ENCODE data around the gene ATF3.
"Not testable (repeated sequence)": the region's sequence is repeated elsewhere in the genome, so short reads cannot be mapped to it uniquely, and the experiment has no call there.

The ATF3 gene

GRCh38 chr1:212629450-212630157, 21.0 kb downstream of the ATF3 start:
- no peak for DNase-seq

GRCh38 chr1:212630158-212630900, 21.8 kb downstream of the ATF3 start:
- peak; percentile 34 for DNase-seq

- DNase-seq = peak; percentile 9
Observed at GRCh38 chr1:212633161-212633560, 24.6 kb downstream of the ATF3 start.

GRCh38 chr1:212634252-212634651, 25.7 kb downstream of the ATF3 start:
- no peak for DNase-seq

- DNase-seq = no peak
Observed at GRCh38 chr1:212635141-212635631, 26.6 kb downstream of the ATF3 start.

- DNase-seq = no peak
Observed at GRCh38 chr1:212637902-212638301, 29.3 kb downstream of the ATF3 start.

- DNase-seq = no peak
Observed at GRCh38 chr1:212638492-212639151, 30.1 kb downstream of the ATF3 start.

GRCh38 chr1:212639524-212639923, 31.0 kb downstream of the ATF3 start:
- DNase-seq = not testable (repeated sequence)

GRCh38 chr1:212640223-212640878, 31.8 kb downstream of the ATF3 start:
- DNase-seq = no peak

GRCh38 chr1:212641956-212642355, 33.4 kb downstream of the ATF3 start:
- no peak for DNase-seq

GRCh38 chr1:212643877-212644276, 35.3 kb downstream of the ATF3 start:
- no peak for DNase-seq

GRCh38 chr1:212644866-212645545, 36.4 kb downstream of the ATF3 start:
- no peak for DNase-seq

- DNase-seq = no peak
Observed at GRCh38 chr1:212645546-212646543, 37.3 kb downstream of the ATF3 start.

- no peak for DNase-seq
Observed at GRCh38 chr1:212646588-212646987, 38.0 kb downstream of the ATF3 start.

GRCh38 chr1:212647004-212647403, 38.4 kb downstream of the ATF3 start:
- no peak for DNase-seq

- DNase-seq = no peak
Observed at GRCh38 chr1:212648431-212648830, 39.9 kb downstream of the ATF3 start.

- DNase-seq = no peak
Observed at GRCh38 chr1:212649020-212649419, 40.5 kb downstream of the ATF3 start.

GRCh38 chr1:212650228-212650627, 41.7 kb downstream of the ATF3 start:
- DNase-seq = no peak

- DNase-seq = no peak
Observed at GRCh38 chr1:212651521-212651920, 43.0 kb downstream of the ATF3 start.

GRCh38 chr1:212651977-212652376, 43.4 kb downstream of the ATF3 start:
- DNase-seq = no peak

- no peak for DNase-seq
Observed at GRCh38 chr1:212652609-212653008, 44.0 kb downstream of the ATF3 start.
